ENCODE results near the gene GSS.
"Not testable (repeated sequence)": the region's sequence is repeated elsewhere in the genome, so short reads cannot be mapped to it uniquely, and the experiment has no call there.

Gene GSS

GRCh38 chr20:34942301-34942700 lies 13.3 kb downstream of the GSS start:
- no peak for DNase-seq

- no peak for DNase-seq
Measured at GRCh38 chr20:34941226-34941625, 14.4 kb downstream of the GSS start.

GRCh38 chr20:34940081-34940481 lies 15.5 kb downstream of the GSS start:
- DNase-seq: no peak

- DNase-seq: no peak
Measured at GRCh38 chr20:34938466-34939163, 17.0 kb downstream of the GSS start.

DNA sequence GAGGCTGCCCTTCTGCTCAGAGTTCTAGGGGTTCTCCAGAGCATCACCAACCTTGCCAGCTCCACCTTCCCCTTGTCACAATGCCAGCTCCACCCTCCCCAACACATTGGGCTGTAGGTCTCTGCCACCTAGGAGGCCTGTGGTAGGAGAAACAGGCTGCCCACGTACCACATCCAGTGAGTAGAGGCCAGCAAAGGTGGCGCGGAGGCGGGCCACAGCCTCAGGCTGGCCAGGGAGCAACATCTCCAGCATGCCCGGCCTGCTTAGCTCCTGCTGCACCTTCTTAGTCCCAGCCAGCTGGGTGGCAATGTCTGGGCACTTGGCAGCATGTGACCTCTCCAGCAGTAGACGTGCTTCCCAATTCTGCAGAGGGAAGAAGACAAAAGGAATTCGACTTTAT lies 23.8 kb downstream of the GSS start:
- no peak for DNase-seq

DNA sequence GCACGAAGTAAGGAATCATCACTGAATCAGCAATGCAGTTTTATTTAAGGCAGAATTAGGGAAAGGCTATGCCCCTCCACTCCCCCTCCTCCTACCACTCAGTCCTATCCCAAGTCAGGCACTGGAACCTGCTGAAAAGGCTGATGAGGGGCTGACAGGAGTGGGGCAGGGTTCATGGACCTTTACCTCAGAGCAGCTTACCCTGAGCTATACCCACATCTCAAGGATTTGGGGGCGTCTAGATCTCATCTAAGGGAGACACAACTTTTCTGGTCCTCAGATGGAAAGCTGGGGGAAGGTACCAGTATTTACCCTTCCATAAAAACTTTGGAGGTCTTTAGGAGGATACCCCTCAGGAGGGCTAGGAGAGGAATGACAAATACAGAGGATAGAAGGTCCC lies 27.2 kb downstream of the GSS start:
- no peak for DNase-seq

DNA sequence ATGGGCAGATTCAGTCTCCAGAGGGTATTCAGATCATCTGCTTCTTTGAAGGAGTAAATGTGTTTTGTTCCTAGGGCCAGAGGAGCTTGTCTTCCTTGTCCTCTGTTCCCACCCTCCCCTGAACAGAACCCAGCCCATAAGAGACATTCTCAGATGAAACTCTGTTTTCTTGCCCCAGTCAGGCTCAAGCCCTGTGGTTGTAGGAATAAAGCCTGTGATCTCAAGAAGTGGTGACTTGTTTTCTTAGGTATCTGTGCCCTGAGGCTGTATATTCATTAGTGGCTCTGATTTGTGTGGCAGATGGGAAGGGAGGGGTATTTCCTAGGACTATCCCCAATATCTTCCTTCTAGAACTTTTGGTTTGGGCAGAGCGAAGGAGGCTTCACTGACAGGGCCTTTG lies 27.9 kb downstream of the GSS start:
- DNase-seq: no peak

- no peak for DNase-seq
Measured at GRCh38 chr20:34926581-34926980, 29.0 kb downstream of the GSS start.

DNA sequence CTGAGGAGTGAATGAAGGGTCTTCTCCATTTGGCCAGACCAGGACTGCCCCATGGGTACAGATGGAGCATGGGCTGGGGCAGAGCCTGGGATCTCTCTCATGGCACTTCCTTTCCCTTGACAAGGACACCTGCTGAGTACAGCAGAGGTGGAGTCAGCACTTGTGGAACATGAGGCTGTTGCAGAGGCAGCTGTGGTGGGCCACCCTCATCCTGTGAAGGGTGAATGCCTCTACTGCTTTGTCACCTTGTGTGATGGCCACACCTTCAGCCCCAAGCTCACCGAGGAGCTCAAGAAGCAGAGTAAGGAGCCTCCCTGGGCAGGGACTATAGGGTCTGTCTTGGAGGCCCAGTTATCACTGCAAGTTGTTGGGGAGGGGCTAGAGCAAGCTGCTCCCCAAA lies 29.6 kb downstream of the GSS start:
- DNase-seq: no peak

DNA sequence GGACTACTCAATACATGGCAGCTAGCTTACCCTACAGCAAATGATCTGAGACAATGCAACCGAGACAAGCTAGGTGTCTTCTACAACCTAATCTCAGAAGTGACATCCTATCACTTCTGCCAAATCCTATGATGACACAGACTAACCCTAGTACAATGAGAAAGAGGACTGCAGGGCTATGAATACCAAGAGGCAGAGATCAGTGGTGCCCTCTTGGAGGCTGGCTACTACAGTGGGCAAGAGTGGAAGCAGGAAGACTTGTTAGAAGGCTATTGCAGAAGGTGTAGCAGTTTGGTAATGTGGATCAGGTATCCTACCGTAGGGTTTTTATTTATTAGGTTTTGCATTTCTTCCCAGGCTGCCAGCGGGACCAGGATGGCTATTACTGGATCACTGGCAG lies 30.3 kb downstream of the GSS start:
- no peak for DNase-seq

- no peak for DNase-seq
Measured at GRCh38 chr20:34923414-34923813, 32.2 kb downstream of the GSS start.

- no peak for DNase-seq
Measured at GRCh38 chr20:34922654-34923381, 32.8 kb downstream of the GSS start.

DNA sequence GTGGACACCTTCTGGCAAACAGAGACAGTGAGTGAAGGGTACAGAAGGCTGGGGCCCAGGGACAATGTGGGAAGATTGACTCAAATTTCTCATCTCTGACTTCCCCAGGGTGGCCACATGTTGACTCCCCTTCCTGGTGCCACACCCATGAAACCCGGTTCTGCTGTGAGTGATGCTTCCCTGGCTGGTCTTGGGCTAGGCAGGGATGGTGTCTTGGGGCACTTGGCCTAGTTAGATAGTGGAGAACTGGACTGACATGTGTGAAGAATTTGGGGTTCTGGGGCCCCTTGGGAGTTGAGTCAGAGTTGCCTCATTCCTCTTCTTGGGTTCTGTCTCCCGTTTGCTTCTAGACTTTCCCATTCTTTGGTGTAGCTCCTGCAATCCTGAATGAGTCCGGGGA lies 34.2 kb downstream of the GSS start:
- no peak for DNase-seq

- DNase-seq: no peak
Measured at GRCh38 chr20:34920055-34920454, 35.6 kb downstream of the GSS start.

DNA sequence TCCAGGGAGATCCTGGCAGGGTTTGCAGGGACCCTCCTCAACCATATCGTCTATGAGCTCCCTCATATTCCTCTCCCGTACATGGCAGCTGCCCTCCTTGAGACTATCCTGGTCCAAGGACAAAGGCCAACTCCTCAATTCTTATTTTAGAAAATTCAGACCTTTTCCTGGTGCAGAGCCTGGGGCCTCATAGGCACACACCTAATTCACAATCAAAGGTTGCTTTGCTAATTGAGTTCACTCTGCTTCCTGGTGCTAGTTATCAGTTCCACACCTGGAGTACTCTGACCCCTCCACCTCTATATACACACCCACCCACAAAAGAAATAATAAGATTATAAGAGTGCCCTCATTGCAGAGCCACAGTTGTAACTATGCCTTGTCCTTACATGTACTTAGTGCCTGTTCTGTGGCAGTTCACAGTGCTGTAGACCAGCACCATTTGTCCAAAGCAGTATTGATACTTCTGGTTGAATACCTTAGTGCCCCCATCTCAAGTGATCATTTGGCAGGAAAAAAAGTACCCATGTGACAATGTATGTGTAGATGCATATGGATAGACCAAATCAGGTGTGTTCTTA lies 38.7 kb downstream of the GSS start:
- no peak for DNase-seq

- no peak for DNase-seq
Measured at GRCh38 chr20:34915749-34916455, 39.7 kb downstream of the GSS start.

GRCh38 chr20:34915131-34915530 lies 40.5 kb downstream of the GSS start:
- no peak for DNase-seq

GRCh38 chr20:34907616-34908469 lies 47.8 kb downstream of the GSS start:
- DNase-seq: no peak

DNA sequence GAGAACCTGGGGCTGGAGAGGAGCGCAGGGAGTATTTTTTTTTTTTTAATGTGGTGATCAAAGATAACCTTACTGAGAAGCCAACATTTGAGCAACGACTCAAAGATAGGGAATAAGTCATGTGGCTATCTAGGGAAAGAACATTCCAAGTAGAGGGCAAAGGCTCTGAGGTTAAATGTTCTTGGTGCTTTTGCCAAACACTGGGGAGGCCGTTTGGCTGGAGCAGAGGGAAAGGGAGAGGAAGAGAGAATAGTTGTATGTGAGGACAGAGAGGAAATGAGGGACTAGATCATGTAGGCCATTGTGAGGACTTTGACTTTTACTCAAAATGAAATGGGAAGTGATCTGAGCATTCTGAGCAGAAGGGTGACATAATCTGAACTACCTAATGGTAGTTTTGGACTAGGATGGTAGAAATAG lies 51.4 kb downstream of the GSS start:
- DNase-seq: no peak

GRCh38 chr20:34898731-34899130 lies 56.9 kb downstream of the GSS start:
- not testable (repeated sequence) for DNase-seq

DNA sequence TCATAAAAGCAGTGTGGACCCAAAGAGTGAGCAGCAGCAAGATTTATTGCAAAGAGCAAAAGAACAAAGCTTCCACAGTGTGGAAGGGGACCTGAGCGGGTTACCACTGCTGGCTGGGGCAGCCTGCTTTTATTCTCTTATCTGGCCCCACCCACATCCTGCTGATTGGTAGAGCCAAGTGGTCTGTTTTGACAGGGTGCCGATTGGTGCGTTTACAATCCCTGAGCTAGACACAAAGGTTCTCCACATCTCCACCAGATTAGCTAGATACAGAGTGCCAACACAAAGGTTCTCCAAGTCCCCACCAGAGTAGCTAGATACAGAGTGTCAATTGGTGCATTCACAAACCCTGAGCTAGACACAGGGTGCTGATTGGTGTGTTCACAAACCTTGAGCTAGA lies 57.5 kb downstream of the GSS start:
- DNase-seq: not testable (repeated sequence)

DNA sequence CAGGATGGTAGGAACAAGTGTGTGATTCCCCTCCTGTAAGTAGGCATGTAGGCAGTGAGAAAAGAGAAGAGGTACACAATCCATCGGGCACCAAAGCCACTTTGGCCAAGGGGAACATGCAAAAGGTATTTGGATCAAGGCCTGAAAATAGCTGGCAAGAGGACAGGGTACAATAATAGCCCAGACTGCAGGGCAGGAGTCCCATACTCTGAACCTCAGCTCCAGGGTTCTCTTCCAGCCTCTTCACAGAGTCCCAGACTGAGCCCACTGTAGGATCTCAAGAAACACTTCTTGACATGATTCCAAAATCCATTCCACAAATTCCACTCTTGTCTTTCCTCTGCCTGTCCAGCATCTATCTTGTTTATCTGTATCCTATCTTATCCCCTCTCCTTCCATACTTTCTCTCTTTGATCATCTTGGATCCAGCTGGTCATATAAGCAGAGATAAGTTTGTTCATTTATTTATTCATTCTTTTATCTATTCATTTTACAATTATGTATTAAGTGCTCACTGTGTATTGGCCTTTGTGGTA lies 59.5 kb downstream of the GSS start:
- no peak for DNase-seq
